Heart left ventricle (tissue), 16 donors: ENCODE measurements around the gene TOP3B. TPM values are rescaled to one million over a fixed set of nuclear protein-coding genes. Genes with fewer than 3 reads are reported as not detected.

Source experiments
- ATAC-seq, 4 donors: fragments of 200-7000 bp; cut with Tn5 transposase; one replicate each; pipeline ENCODE4 v1.9.1; 2020 to 2022; ENCODE audit warnings: moderate library complexity in 4 of 4, mild to moderate bottlenecking in 3 of 4, moderate number of reproducible peaks in 1 of 4
- DNase-seq, 5 donors: peaks; one replicate each; pipeline ENCODE4 v3.0.0-alpha.2; 2020
- H3K27ac ChIP-seq, 12 donors: fragments of 200-600 bp; sonication (generic) in 4 of 12; one replicate each; pipeline versions ENCODE4 v1.5.0 to v1.8.0; 2016 to 2022; ENCODE audit warnings: mild to moderate bottlenecking in 2 of 12
- H3K27me3 ChIP-seq, 9 donors: fragments of 200-600 bp; sonication (generic) in 2 of 9; one replicate each; pipeline versions ENCODE4 v1.5.1 to v1.8.0; 2016 to 2022; ENCODE audit warnings: mild to moderate bottlenecking in 3 of 9
- H3K36me3 ChIP-seq, 9 donors: fragments of 200-600 bp; sonication (generic) in 2 of 9; one replicate each; pipeline versions ENCODE4 v1.5.0 to v1.8.0; 2018 to 2022; ENCODE audit warnings: mild to moderate bottlenecking in 2 of 9
- H3K4me1 ChIP-seq, 12 donors: fragments of 200-600 bp; sonication (generic) in 4 of 12; one replicate each; pipeline versions ENCODE4 v1.5.0 to v1.8.0; 2016 to 2022; ENCODE audit warnings: mild to moderate bottlenecking in 3 of 12
- H3K4me3 ChIP-seq, 12 donors: fragments of 200-600 bp; sonication (generic) in 4 of 12; one replicate each; pipeline versions ENCODE4 v1.5.0 to v1.8.0; 2017 to 2022; ENCODE audit warnings: mild to moderate bottlenecking in 9 of 12, moderate library complexity in 4 of 12
- H3K9me3 ChIP-seq, 12 donors: fragments of 200-600 bp; sonication (generic) in 4 of 12; one replicate each; pipeline versions ENCODE4 v1.5.0 to v1.8.0; 2016 to 2022; ENCODE audit warnings: mild to moderate bottlenecking in 1 of 12
- CTCF ChIP-seq, 12 donors: fragments of 200-600 bp; sonication (generic) in 4 of 12; IDR thresholded peaks; one replicate each; pipeline versions ENCODE4 v1.5.0 to v1.8.0; 2018 to 2022; ENCODE audit warnings: antibody characterized with exemption in 12 of 12, mild to moderate bottlenecking in 5 of 12
- POLR2A ChIP-seq, 2 donors: fragments of 450-650 bp; IDR thresholded peaks; one replicate each; pipeline ENCODE4 v1.6.1; 2017; ENCODE audit warnings: antibody characterized with exemption in 2 of 2, mild to moderate bottlenecking in 2 of 2, moderate library complexity in 2 of 2
- WGBS, 4 donors: extraction: QIAGEN DNeasy Blood & Tissue Kit in 2 of 4; methylation state at CpG; one replicate each; pipeline versions ENCODE4 v1.1.5 to v1.1.7; 2013 to 2018; 5-methylcytosine and 5-hydroxymethylcytosine counted together
- intact Hi-C, 10 donors: fragments of 100-400 bp; cut with DNase I; formaldehyde crosslinking; loops; one replicate each; pipeline versions ENCODE4 v1.11.1 to v1.14.2; 2022
- polyA plus RNA-seq, 2 donors: library from polyadenylated mRNA; stranded (reverse); fragments of 200-250 nt; gene quantifications; one replicate each; pipeline ENCODE4 v1.2.3, GENCODE V29; 2013
- total RNA-seq, 9 donors: library from RNA; depleted of rRNA in 2 of 9; stranded (reverse); fragments of >200 nt in 2 of 9; fragmentation: NEBNext Ultra II Directional in 3 of 9; extraction: Animal tissue kit (Norgen Biotek cat#: 25700) in 3 of 9; gene quantifications; one replicate each; pipeline versions ENCODE4 v1.1.0 to v1.2.4, GENCODE V29; 2016 to 2023
- donor health status: ischemic (EF 13 %, LVEDD 7.1; RV severe dilation, severe dysfunction).
- donor health status: healthy with polysubstance abuse.
- donor health status: DM: no; HTN: yes; CAD: no.
- donor health status: DM: no; HTN: no; CAD: no.
- donor health status: ischemic (EF 25% LVEDD 6.9; RV normal size, moderate dysfunction).
- donor health status: ischemic (EF 25% LVEDD 5.7; RV mildly dilated, moderate dysfunction).
- donor health status: healthy.
- donor health status: DM: yes; HTN: yes; CAD: no.
- donor health status: ischemic (EF 35%, LVEDD 5.7; RV mildly dilated, moderate dysfunction).
- donor health status: nonischemic (EF 11% LVEDD 7.7; RV severe dilation, severe dysfunction).
- donor health status: DM: yes; HTN: yes; CAD: no.
- donor health status: PGD.
- donor health status: ischemic (EF 29% LVEDD 5.4; RV normal size, mild dysfunction).
- donor health status: nonischemic (EF 23%, LVEDD 6.1; RV moderate dilation, normal function).

The TOP3B gene
- total and polyA plus RNA-seq, 11 donors: 9.5 to 12.9 (median 11.1) TPM

GRCh38 chr22:21920341-21921183 is 62.0 kb downstream of the TOP3B start:
- ATAC-seq (no peak), DNase-seq (no peak)
- no peak for TF ChIP-seq POLR2A (IDR thresholded peaks at IDR 0.05)
- no peak for TF ChIP-seq CTCF (IDR thresholded peaks at IDR 0.05)
- Histone ChIP-seq H3K4me1 (peaks cover 0 to 15% (median 6%) of the 10 kb centered on the region in 12 donors), H3K4me3 (no peak overlapping the region), H3K9me3 (no peaks in the 10 kb centered on the region), H3K36me3 (peaks cover 0 to 44% (median 42%) of the 10 kb centered on the region in 9 donors), H3K27me3 (no peaks in the 10 kb centered on the region), H3K27ac (no peak overlapping the region)
- intact Hi-C loops: loop anchor here in 1 of 10 donors (10.0 kb wide), 1 partner anchor 46 kb away; no protein-coding TSS in a partner anchor
- 85 to 92% (median 88%) methylated on average over 13 to 16 of the region's 16 CpGs for WGBS, 4 donors

GRCh38 chr22:21919526-21920307 is 62.9 kb downstream of the TOP3B start:
- Histone ChIP-seq H3K36me3 (peaks cover 0 to 36% (median 34%) of the 10 kb centered on the region in 9 donors), H3K27ac (no peak overlapping the region), H3K27me3 (no peaks in the 10 kb centered on the region), H3K4me3 (no peak overlapping the region), H3K4me1 (peaks cover 0 to 15% (median 6%) of the 10 kb centered on the region in 12 donors), H3K9me3 (no peaks in the 10 kb centered on the region)
- WGBS, 4 donors: 85 to 88% (median 87%) methylated on average over 13 to 20 of the region's 20 CpGs
- intact Hi-C loops: loop anchor here in 1 of 10 donors (10.0 kb wide), 1 partner anchor 45 kb away; no protein-coding TSS in a partner anchor
- no peak for TF ChIP-seq POLR2A (IDR thresholded peaks at IDR 0.05)
- TF ChIP-seq CTCF (IDR thresholded peaks at IDR 0.05): no peak
- DNase-seq (no peak), ATAC-seq (no peak)

GRCh38 chr22:21918466-21919185 is 64.0 kb downstream of the TOP3B start:
- intact Hi-C loops: no loop called here
- no peak overlapping the region for H3K27ac ChIP-seq
- TF ChIP-seq POLR2A (IDR thresholded peaks at IDR 0.05) (no peak), CTCF (IDR thresholded peaks at IDR 0.05) (no peak)
- no peak overlapping the region for H3K4me3 ChIP-seq
- no peaks in the 10 kb centered on the region for H3K9me3 ChIP-seq
- H3K4me1 ChIP-seq: peaks cover 0 to 15% (median 6%) of the 10 kb centered on the region in 12 donors
- H3K27me3 ChIP-seq: no peaks in the 10 kb centered on the region
- no peak for ATAC-seq
- H3K36me3 ChIP-seq: peaks cover 0 to 31% (median 26%) of the 10 kb centered on the region in 9 donors
- 91 to 96% (median 95%) methylated on average over 12 of the region's 12 CpGs for WGBS, 4 donors
- no peak for DNase-seq
